NCI-H2196 (cell line): ENCODE measurements around the gene SKIC3.

Experiments used
- DNase-seq: peaks from one replicate; lab custom pipeline; 2025; ENCODE audit not compliant: unreplicated experiment; lab: John Stamatoyannopoulos, UW

SKIC3 gene

DNA sequence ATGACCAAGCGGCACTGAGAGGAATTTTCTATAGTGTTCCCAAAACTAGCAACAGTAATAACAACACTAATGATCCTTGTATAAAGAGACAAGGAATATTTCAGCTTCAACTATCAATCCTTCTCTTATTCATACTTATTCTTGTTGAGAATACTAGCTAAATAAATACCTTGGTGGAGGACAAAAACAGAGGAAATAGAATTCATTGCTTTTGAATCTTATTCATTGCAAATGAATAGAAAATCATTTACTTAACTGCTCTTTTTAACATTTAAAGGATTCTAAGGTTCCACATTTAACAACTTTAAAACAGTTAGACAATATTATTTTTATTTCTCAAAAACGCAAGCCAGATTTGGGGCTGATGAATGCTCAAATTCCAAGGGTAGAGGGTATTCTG is 22.4 kb downstream of the SKIC3 start:
- no peak for DNase-seq

- DNase-seq = no peak
Measured at GRCh38 chr5:95531491-95531890, 23.3 kb downstream of the SKIC3 start.

DNA sequence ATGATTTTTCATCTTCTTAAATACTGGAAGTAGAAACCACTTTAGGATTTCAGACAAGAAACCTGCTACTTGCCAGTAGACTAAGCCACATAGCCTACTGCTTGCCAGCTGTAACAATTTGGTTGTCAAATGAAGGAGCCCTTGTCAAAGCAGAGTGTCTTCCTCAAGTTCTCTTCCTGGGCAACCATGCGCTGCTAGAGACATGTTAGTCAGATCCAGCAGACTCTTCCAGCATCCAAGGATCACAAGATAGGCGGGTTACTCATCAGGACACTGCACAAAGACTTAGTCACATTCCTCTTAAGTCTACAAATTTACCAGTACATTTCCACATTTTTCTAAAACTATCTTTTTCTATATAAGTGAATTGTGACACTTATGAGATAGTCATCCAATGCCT is 24.4 kb downstream of the SKIC3 start:
- DNase-seq = no peak

DNA sequence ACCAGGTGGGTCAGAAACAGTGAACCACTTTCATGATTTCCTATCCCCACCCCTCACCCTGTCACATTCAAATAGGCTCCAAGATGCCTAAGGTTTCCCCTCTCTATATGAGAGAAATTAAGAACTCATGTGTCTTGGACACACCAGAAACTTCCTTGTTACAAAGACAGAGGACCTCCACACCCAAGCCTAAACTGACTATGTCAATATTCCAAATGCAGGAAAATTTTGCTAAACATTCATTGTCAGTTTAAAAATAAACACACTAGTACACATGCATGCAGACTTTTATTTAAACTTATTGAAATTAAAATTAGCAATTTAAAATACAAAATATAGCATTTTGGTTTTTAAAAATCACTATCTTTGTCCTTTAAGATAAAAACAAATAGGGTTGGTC is 26.2 kb downstream of the SKIC3 start:
- DNase-seq = no peak

DNA sequence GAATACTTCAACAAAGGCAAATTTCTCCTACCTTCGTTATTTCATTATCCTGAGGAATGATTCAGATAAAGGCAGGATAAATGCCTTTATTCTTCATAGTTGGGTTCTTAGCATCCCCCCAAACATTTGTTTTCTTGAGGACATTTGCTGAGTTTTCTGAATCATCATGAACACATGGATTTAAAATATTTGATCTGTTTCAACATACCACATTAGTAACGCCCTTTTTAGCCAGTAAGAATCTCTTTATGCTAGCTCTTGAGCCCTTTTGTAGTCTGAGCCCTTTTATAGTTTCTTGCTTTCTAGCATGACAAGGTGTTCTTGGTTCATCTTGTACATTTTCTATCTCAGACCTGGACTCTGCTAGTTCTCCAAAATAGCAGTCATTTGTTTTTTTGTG is 27.9 kb downstream of the SKIC3 start:
- no peak for DNase-seq

DNA sequence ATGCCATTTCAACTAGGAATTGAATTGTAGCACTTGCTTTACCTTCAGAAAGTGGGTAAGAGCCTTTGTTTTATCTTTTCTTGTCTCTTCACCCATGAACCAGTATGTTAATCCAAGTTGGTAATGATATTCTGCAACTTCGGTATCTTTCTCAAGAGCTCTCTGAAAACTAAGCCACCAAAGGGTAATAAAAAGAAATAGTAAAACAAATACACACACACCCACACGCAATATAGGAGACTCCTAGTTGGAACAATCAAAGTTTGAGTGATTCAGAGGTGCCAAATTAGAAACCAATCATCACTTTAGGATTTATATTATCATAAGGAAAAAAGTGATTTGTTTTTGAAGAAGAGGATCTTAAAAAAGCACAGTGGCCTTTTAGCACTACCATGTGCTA is 30.4 kb downstream of the SKIC3 start:
- no peak for DNase-seq

DNA sequence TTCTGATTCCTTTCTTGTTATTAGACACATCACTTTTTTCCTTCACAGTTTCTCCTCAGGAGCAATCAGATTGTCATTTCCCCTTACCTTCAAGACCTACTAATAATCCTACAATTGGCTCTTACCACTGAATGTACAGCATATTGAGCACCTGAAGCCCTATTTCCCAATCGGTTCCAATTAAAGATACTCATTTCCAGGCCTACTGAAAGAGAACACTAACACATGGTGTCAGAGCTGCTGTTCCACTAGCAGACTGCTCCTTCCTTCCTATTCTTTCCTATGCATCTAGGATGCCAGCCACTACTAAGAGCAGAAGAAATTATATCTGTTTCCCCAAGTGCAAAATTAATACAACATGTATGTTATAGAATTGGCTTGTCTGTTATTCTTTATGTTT is 34.6 kb downstream of the SKIC3 start:
- DNase-seq = no peak

DNA sequence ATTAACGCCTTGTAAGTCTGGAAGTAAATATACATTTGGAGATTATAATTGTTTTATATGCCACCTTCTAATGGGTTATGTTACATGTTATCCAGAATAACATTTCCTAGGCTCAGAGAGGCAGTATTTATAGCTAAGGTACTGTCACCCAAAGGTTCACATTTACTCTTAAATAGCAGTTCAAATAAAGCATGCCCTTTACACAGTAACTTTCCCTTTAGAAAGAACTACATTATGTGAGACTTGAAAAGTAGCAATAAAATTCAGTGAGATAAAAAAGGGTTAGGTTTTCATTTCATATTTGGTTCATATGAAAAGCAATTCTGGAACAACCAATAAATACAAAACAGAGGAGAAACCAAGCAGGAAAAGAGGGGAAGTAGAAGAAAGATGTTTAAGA is 35.1 kb downstream of the SKIC3 start:
- no peak for DNase-seq

GRCh38 chr5:95519151-95519550 is 35.6 kb downstream of the SKIC3 start:
- no peak for DNase-seq

DNA sequence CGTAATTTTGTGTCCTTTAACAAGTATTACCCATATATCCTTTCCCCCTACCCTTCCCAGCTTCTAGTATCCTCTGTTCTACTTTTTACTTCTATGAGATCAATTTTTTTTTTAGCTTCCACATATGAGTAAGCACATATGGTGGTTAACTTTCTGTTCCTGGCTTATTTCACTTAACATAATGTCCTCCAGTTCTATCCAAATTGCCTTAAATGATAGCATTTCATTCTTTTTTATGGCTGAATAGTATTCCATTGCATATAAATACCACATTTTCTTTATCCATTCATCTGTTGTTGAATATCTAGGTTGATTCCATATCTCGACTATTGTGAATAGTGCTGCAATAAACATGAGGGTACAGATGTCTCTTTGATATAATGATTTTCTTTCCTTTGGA is 36.4 kb downstream of the SKIC3 start:
- DNase-seq = no peak

DNA sequence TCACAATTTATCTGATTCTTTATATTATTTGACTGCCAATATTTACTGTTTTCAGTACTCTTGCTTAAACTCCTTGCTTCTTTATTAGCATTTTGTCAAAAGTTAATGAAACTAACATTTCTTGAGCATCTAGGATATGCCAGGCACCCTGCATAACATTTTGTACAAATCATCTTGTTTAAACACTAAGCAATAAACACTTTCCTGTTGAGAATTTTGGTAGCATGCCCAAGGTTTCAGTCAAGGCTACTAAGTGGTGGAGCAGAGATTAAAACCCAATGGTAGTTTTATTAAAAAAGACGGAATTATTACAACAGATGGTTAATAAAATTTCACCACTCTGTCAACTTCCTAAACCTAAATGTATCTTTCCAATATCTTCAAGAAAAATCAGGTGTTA is 43.2 kb downstream of the SKIC3 start:
- DNase-seq = no peak

- DNase-seq = no peak
Measured at GRCh38 chr5:95508550-95508949, 46.2 kb downstream of the SKIC3 start.
